GM12891 (cell line): ENCODE results near the gene DRAP1.

Source experiments
- PAX5 ChIP-seq: IDR thresholded peaks from 2 replicates; pipeline ENCODE4 v1.6.1; 2011; ENCODE audit warnings: low read length, moderate library complexity, mild to moderate bottlenecking; ENCODE audit not compliant: insufficient read depth, severe bottlenecking
- POLR2A ChIP-seq: IDR thresholded peaks from 2 replicates; pipeline ENCODE4 v1.6.1; 2011; ENCODE audit warnings: low read depth, low read length, control low read depth
- POLR2AphosphoS5 ChIP-seq: IDR thresholded peaks from 2 replicates; pipeline ENCODE4 v1.6.1; 2011; ENCODE audit warnings: low read depth, low read length, control low read depth
- POU2F2 ChIP-seq: IDR thresholded peaks from 2 replicates; pipeline ENCODE4 v1.6.1; 2011; ENCODE audit warnings: low read depth, mild to moderate bottlenecking, control low read depth, low read length, moderate library complexity
- SPI1 ChIP-seq: IDR thresholded peaks from 2 replicates; pipeline ENCODE4 v1.6.1; 2011; ENCODE audit warnings: low read depth, low read length, control low read depth
- TAF1 ChIP-seq: IDR thresholded peaks from 2 replicates; pipeline ENCODE4 v1.6.1; 2011; ENCODE audit warnings: low read depth, low read length, control low read depth

DNA sequence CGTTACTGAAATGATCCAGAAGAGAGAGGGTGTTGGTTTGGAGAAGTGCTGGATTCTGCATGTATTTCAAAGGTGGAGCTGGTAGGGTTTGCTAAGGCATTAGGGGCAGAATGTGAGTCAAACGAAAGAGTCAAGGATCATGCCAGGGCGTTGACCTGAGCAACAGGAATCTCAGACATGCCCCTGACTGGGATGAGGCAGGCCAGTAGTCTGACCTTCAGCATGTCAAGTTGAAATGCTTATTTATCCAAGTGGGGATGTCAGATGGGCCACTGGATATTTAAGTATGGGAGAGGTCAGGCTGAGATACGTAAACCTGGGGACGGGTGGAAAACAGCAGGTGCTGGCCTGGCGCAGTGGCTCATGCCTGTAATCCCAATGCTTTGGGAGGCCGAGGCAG, 23.3 kb downstream of the DRAP1 start:
- TF ChIP-seq POLR2AphosphoS5, result no peak
- no peak for TF ChIP-seq POLR2A
- no peak for TF ChIP-seq TAF1
- no peak for TF ChIP-seq SPI1
- TF ChIP-seq POU2F2, result no peak
- TF ChIP-seq PAX5, result no peak
